ENCODE data around the gene EIF2S3. TPM values are rescaled to one million over a fixed set of nuclear protein-coding genes. Genes with fewer than 3 reads are reported as not detected.

The EIF2S3 gene
- total and polyA plus RNA-seq, 2 of the 8 experiments (the other 6 are each of a cell fraction or from before 2014, with no cell fraction given), result 65.5 to 259 TPM

GRCh38 chrX:24098932-24099331 lies 44.2 kb downstream of the EIF2S3 start (continued):
- TF ChIP-seq RNF2 (IDR thresholded peaks at IDR 0.05; ENCODE audit: borderline replicate concordance, low read depth, low read length, missing control alignments, poor library complexity, severe bottlenecking), result no peak

Measured in H1 (cell line).